ENCODE data around the gene DLX4.

The DLX4 gene, protein sequence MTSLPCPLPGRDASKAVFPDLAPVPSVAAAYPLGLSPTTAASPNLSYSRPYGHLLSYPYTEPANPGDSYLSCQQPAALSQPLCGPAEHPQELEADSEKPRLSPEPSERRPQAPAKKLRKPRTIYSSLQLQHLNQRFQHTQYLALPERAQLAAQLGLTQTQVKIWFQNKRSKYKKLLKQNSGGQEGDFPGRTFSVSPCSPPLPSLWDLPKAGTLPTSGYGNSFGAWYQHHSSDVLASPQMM

DNA sequence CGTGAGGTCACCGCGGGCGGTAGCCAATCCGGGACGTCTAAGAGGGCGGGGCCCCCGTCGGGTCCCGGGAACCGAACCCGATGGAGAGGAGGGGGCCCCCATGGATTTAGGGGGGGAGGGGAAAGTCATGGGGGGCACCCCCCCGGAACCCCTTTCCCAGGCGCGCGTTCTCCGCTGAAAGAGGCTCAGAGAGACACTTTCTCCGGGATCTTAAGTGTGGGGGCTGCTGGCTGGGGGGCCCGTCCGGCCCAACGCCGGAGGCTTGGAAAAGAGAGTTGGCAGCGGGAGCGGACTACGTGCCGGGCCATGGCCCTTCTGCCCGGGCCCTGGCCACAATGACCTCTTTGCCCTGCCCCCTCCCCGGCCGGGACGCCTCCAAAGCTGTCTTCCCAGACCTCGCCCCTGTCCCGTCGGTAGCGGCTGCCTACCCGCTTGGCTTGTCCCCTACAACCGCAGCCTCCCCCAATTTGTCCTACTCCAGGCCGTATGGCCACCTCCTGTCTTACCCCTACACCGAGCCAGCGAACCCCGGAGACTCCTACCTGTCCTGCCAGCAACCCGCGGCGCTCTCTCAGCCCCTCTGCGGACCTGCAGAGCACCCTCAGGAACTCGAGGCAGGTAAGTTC lies at the start of gene DLX4:
TSS of gene DLX4 (plus strand) at position 57 of the 626 bp plus-strand sequence. CDS start at position 336, 279 bp downstream.
- DNase-seq, result no peak

DNA sequence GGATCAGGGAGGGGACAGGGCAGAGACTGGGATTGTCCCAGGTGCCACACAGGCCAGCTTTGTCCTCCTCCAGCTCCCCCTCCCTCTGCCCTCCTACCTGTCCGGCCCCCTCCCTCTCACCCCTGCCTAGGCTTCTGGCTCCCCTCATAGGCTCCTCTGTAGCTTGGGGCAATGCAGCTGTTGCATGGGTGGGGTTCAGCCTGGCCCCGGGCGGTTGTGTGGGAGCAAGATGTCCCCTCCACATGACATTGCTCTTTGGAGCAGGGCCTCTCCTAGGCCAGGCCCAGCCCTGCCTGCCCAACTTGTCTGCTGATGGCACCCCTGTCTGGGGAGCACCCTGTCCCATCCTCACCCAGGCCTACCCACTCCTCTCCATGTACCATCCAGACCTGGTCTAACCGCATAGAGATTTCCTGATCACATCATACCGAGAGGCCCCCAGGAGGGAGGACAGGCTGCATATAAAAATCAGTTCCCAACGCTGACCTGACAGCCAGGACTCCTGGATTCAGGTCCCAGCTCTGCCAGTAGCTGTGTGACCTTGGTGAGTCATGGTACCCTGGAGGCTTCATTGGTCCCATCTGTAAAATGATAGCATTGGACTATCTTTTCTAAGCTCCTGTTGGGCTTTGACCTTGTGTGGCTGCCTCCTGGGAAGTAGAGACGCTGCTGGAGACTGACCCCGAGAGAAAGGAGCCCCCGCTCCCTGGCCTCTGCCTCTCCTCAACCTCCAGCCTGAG lies 48.8 kb upstream of the DLX4 start:
- no peak for DNase-seq

DNA sequence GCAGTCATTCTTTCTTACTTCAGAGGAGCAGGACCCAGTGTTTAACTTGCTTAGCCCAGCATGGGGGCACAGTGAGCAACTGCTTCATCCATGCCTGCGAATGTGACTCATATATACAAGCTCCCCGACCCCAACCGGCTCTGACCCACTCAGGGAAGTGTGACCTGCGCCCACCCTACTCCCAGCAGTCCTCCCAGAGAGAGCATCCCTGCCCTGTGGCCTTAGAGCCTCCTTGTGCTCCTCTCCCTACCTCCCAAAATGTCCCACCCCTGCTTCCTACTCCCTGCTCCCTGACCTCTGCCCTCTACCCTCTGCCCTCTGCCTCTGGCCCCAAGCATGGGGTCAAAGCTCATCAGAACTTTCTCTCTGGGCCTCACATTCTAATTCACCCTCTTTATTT lies 46.9 kb upstream of the DLX4 start:
- DNase-seq, result no peak

DNA sequence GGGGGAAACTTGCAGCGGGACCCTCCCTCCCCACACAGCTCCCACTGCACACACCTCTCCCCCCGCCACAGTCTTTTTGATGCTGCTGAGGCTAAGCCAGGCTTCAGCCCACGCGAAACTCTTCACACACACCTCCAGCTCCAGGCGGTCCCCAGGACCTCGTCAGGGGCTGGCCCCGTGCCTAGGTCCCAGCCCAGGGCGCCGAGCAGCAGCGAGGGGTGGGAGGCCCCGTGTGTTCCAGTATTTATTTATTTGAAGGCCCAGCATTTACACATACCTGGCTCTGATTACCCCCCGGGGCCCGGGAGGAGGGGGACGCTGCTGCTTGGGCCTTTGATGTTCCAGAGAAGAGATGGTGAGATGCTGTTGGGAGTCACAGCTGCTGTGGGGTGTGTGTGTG lies 44.9 kb upstream of the DLX4 start:
- no peak for DNase-seq

DNA sequence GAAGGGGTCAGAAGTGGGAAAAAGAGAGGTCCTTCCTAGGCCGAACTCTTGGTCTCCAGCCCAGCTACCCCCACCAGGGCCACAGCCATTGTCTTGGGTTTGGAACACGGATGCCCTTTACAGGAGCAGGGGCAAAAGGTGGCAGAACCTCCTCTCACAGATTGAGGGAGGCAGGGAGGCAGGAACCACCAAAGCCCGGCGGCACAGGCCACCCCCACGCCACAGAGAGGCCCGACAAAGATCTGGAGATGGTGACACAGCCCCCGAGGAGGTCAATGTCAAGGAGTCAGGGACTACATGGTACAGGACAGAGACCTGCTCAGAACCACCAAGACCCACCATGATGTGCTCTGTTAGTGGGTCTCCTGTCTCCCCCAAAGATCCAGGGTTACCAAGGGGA lies 44.4 kb upstream of the DLX4 start:
- DNase-seq, result no peak

DNA sequence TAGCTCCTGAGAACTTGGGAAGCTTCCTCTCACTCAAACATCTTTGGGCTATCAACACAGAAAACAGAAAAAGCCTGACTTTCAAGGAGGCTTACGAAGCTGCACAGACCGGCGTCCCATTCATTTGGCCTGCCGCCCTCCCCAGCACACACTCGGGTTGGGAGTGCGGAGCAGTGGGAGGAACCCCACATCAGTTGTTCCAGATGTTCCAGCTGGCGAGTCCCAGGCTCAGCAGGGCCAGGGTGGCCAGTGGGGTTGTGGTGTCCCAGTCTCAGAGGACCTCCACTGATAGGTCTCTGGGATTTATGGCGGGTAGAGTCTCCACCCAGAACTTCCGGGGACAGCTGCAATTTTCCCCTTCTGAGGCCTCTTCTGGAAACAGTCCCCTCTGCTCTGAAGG lies 43.1 kb upstream of the DLX4 start:
- no peak for DNase-seq

DNA sequence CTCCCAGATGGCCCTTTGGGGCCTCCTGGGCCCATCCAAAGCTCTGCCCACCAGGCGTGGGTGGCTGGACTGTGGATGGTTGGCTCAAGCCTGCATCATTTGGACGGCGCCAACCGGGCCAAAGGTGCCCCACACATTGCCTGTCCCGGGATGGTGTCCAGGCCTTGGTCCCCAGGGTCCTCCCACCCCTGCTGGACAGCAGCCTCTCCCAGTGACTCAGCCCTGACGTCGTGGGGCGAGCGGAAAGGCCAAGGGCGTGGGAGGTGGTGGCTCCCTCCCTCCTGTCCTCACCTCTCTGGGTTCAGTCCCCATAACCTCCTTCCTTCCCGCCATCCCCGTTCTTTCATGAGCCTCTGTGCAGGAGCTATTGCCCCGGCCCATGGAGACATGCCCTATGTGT lies 42.1 kb upstream of the DLX4 start:
- no peak for DNase-seq

DNA sequence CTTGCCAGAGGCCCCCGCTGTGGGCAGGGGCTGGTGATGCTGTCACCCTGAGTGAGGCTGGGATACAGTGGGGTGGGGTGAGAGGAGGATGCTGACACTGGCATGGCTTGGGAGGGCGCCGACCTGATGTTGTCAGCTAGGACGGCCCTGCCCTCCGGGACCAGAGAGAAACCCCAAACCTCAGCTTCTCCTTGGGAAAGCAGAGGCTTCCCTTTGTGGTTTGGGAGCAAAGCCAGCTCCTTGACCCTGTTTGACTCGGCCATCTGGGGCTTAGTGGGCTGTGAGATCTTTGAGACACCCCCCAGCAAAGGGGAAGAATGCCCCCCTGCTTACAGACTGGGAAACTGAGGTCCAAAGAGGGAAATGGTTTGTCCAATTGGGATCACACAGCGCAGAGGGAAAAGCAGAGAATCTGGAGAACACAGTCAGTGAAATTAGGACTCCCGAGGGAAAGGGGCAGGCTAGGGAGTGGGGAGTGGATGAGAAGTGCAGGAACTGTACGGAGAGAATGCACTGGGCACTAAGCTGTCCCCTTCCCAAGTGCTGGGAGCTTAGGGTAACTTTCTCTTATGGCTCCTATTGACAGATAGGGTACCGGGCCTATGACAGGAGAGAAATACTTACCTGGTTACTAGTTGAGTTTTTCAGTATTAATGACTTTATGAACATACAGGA lies 40.7 kb upstream of the DLX4 start:
- DNase-seq, result peak; percentile 17

DNA sequence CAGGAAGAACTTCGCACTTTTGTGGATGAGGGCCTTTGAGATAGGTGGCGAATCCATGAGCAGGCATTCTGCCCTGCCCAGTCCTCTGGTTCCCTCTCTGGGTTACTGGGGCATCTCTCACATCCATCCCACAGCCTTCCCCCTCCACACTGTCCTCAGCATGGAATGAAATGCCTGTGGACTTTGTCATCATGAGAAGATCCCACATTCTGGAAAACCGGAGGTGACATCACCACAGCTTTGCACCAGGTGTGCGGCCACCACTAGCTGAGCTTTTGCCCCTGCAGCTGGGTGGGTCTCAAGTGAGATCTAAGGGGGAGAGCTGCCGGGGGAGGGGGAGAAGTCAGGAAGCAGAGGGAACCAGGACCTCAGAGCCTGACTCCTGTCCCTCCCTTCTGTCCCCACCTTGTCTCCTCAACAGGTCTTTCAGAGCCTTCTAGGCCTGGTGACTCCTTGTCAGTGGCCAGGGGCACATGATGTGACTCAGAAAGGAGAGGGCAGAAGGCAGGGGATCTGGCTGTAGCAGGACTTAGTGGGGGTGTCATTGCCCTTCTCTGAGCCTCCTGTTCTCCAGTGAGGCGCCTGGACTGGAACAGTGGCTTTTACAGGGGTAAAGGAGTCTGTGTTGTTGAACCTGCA lies 40.0 kb upstream of the DLX4 start:
- no peak for DNase-seq

DNA sequence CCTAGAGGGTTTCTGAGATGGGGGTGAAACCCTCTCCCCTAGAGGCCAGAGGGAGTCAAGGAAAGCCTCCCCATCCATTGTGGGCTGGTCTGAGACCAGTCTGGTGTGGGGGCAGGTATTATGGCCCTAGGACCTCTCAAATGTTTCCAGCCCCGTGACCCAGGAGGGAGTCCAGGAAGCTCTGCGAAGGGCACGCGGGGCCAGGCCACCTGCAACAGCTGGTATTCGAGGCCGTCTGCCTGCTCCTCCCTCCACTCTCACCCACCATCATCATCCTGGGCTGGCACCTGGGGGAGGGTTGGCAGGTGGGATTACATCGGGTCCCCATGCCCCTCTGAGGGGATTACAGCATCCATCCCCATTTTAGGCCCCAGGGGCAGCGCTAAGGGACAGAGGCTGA lies 38.1 kb upstream of the DLX4 start:
- no peak for DNase-seq

DNA sequence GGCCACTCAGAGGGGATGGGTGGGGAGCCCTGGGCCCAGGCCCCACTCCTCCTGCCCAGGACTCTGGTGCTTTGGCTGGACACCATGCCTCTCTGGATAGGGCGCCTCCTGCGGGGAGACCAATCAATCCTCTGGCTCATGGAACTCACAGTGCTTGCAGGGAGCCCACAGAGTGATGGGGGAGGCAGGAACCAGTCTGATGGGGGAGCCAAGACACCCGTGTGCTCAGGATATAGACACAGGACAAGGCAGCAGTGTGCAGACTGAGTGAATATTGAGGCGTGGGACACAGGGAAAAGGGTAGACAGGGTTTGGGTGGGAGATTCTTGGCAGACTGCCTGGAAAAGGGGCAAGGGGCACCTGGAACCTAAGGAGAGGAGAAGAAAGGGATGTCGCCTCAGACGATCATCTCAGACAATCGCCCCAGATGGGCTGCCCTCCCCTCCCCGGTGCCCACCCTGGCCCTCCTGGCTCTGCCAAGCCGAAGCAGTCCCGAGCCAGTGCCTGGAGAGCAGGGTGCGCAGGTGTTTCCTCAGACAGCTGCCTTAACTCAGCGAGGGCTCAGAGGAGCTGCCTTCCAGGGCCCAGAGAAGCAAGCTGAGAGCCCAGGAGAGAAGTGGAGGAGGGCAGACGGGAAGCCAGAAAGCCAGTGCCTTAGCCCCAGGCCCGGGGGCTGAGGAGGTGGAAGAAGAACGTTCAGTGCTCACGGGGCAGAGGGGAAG lies 37.4 kb upstream of the DLX4 start:
- no peak for DNase-seq

DNA sequence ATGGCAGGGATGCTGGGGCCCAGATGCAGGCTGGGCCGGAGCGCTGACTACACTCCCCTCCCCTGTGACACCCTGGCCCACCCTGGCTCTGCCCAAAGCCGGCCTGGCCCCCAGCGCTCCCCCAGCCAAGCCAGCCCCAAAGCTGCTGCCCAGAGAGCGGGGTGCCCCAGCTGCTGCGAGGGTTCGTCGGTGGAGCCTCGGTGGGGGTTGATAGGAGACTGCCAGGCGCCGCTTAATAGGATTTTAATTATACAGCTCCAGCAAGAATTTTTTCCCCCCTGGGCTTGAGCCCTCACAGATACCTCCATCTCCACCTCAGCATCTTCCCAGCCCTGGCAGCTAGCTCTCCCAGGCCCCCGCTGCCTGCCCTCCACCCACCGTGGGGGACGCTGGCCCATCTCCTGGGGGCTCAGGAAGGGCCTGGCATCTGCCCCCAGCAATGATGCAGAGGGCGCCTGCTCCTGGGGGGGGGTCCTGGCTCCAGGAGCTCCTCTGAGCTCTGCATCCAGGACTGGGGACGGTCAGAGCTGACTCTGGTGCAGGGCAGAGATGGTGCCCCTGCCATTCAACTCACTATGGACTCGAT lies 36.8 kb upstream of the DLX4 start:
- no peak for DNase-seq

DNA sequence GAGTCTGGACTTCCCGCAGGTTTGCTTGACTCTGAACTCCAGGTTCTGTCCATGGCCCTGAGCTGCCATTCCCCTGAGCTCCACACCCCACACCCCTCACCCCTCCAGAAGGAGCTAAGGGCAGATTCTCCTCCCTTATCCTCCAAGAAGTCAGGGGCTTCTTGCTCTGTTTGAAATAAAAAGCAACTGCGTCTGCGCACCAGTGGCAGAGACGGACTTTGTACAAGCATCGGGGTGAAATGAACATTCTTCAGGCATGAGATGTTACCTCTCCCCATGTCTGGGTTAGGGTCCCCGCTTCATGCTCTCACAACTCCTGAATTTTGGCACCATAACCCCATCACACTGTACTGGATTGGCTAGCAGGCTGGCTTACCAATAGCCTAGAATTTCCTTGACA lies 36.1 kb upstream of the DLX4 start:
- DNase-seq, result no peak

DNA sequence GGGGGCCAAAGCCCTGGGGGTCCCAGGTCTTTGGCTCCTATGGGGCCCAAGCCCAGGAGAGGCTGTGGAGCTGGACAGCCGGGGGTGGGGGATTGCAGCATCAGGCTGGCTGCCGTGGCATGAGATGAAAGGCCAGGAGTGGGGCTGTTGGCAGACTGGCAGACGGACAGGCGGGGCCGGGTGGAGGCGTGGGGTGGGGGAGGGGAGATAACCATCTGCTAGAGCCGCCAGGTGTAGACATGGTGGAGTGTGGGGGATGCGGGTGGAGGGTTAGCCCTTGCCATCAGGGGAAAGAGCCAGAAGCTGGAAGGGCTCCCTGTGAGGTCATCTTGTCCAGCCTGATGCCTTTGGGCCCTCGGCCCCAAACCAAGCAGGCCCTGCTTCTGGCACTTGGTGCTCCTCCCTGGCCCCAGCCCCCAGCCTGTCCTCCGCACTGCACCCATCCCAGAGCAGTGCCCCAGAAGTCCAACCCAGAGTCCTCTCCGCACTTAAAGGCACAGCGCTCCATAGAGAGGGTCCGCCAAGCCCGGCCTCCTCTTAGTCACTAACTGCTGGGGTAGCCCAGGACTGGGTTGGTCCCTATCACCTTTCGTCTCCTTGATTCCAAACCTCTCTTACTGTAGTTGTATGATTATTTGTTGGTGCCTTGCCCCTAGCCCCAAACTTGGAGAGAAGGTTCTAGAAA lies 33.3 kb upstream of the DLX4 start:
- no peak for DNase-seq

DNA sequence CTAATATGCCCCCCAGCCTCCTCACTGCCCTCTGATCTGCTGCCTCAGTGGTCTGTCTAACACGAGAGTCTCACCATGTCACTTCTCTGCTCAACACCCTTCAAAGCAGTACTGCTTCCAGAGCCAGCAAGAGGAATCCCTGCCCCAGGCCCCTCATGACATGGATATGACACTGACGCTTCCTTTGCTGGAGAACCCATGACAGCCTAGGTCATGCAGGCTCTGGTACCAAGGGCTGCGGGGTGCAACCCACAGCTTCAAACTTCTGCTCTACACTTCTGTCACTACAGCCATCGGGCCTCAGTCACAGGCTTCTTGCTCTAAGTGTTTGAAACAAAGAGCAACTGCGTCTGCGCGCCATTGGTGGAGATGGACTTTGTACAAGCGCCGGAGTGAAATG lies 32.6 kb upstream of the DLX4 start:
- DNase-seq, result no peak

DNA sequence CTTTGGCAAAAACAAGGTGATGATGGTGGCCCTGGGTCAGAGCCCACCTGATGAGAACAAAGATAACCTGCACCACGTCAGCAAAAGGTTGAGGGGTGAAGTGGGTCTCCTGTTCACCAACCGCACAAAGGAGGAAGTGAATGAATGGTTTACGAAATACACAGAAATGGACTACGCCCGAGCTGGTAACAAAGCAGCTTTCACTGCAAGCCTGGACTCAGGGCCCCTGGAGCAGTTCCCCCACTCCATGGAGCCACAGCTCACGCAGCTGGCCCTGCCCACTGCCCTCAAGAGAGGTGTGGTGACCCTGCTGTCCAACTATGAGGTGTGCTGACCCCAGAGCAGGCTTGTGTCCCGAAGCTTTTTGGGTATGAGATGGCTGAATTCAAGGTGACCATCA lies 29.7 kb upstream of the DLX4 start:
- DNase-seq, result no peak

DNA sequence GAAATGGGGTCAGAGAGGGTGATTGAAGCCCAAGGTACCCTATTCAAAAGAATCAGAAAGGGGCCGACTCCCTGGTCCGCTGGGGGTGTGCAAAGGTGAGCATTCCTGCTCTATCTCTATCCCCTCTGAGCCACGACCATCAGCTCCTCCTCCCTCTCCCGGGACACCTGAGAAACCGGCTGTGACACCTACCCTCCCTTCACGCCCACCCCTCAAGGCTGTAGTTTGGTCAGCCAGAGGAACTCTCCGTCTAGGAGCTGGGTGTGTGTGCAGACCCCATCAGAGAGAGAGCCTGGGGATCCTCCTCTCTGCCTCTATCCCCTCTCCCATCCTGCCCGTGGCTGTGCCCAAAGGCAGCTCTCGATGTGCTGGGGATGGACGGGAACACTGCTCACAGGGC lies 27.6 kb upstream of the DLX4 start:
- no peak for DNase-seq

DNA sequence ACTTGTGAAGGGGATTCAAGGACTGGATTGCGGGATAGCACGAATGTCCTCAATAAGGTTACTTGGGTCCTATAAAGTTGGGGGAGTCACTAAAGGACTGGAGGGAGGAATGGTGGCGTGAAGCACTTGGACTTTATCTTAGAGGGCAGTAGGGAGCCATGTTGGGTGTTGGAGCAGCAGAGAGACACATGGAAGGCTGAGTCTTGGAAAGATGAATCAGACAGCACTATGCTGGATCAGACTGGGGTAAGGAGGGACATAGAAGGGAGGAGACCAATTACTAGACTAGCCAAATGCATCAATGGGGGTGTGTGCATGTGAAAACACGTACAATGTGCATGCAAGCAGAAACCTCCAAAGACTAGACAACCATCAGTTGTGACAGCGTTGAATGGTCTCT lies 26.0 kb upstream of the DLX4 start:
- DNase-seq, result no peak

DNA sequence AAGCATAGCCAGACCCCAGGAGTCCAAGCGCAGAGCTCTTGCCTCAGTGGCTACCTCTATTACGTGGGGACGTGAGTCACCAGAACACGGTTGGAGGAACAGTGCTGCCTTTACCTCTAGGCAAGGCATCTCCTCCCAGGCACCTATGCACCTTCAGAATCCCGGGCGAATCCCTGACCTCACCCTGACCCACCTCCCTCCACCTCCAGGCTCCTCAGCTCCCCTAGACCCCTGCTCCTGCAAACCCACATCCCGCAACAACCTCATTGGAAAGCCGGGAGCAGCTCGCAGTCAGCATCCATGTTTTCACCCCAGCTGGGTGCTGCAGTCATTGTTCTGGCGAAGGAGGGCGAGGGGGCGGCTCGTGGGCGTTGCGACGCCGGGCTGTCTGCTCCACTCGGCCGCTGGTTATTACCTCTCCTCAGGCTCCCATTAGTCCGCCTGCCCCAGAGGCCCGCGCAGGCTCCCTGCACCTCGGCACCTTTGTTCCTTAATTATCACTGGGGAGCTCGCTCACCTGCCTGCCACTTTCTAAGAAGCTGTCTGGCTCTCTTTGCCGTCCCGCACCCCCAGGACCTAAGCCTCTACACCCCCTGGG lies 24.6 kb upstream of the DLX4 start:
- DNase-seq, result no peak

DNA sequence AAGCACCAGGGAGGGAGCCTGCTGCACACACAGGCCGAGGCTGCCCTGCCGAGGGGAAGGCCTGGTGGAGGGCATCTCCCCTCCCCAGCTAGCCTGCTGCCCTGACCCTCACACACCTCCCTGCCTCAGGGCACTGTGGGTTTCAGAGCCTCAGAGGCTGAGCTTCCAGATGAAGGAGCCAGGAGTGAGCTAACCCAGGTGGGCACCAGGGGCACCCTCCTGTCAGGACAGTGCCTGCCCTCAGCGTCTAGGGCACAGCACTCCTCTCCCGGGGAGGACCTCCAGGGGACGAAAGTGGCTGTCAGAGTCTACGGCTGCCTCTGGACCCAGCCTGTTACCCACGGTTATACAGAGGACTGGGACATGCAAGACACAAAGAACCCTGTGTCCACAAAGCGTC lies 22.8 kb upstream of the DLX4 start:
- DNase-seq, result no peak

DNA sequence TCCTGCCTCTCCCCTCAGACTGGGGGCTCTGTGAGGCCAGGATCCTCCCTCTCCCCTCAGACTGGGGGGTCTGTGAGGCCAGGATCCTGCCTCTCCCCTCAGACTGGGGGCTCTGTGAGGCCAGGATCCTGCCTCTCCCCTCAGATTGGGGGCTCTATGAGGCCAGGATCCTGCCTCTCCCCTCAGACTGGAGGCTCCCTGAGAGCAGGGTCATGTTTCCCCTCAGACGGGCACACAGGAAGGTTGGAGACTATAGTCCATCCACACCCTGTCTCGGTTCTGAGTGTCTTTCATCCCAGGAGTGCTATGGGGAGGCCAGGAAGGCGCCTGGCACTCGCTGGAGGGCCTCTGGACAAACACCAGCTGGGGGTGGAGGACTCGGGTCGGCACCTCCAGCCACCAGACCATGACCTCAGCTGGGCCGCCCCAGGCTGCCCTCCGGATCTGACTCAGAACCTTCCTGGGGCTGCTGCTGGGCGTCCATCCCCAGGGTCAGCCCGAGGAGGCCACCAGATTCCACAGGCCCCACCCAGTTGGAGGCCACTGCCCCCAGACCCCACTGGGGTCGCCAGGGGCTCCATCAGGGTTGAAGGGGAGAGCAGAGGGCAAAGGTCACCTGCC lies 21.9 kb upstream of the DLX4 start:
- no peak for DNase-seq
